ENCODE results near the gene MDM1. TPM values are rescaled to one million over a fixed set of nuclear protein-coding genes. Genes with fewer than 3 reads are reported as not detected.

MDM1 gene
- total RNA-seq, 2 experiments from 2014 or later, result 25.2 to 28.4 TPM

GRCh38 chr12:68334132-68334531, 2.0 kb upstream of the MDM1 start:
- Mint-ChIP-seq H3K4me1 (peaks cover 42% of the 10 kb centered on the region), H3K27me3 (peaks cover 3% of the 10 kb centered on the region), H3K36me3 (ENCODE audit: low read depth) (peaks cover 5% of the 10 kb centered on the region), H3K4me3 (peak overlapping the region; percentile 28), H3K27ac (peak overlapping the region; percentile 78), H3K9me3 (no peaks in the 10 kb centered on the region)
- ChIA-PET CTCF (interaction anchor here (0.5 to 2.0 kb wide), 7 partner anchors 9 to 495 kb away, joined by 3 to 5 read pairs (median 4); no protein-coding TSS in a partner anchor), POLR2A (interaction anchor here (0.6 kb wide), 1 partner anchor 14 kb away, joined by 3 read pairs; no protein-coding TSS in a partner anchor)
- peak; percentile 33 for DNase-seq

DNA sequence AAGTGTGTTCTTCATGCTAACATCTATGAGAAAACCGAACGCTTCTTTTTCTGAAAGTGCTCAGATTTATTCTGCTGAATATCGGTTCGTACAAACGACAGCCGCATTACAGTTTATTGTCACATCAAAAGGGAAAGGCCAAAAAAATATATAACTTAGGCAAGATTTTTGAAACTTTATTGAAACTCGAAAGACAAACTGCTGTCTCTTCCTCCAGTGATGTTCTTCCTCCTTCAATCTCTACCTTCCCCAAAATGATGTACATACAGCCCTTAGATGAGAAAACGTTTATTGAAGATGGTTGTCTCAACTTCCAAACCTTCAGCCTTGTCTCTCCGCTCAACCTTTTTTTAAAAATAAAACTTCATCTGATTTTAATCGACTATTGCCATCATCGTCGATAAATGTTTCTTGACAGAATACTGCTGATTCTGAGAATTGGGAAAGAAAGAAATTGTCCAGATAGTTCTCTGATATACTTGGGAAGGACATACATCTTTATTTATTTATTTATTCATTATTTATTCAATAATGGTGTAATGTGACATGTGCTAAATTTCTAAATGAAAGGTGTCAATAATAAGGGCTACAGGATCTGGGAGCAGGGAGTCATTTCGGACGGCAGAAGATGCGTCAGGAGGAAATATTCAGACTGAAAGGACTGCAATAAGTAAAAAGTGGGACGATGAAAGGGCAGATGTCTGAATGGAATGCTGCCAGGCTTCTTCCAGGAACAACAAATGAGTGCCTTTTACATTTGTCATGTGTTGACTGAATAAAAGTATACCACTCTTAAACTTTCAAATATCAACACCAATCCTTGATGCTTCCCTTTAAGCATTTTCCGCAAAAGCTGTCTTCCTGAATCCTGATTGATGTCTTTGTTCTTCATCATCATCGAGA, 817 bp upstream of the MDM1 start:
- no peak for DNase-seq
- Mint-ChIP-seq H3K27me3 (peaks cover 3% of the 10 kb centered on the region), H3K9me3 (no peaks in the 10 kb centered on the region), H3K4me3 (peak overlapping the region; percentile 87), H3K4me1 (peaks cover 47% of the 10 kb centered on the region), H3K27ac (peak overlapping the region; percentile 85), H3K36me3 (ENCODE audit: low read depth) (peaks cover 9% of the 10 kb centered on the region)
- CTCF ChIA-PET, result interaction anchor here (1.2 kb wide), 1 partner anchor 23 kb away, joined by 3 read pairs; no protein-coding TSS in a partner anchor
- POLR2A ChIA-PET, result no interaction called here

DNA sequence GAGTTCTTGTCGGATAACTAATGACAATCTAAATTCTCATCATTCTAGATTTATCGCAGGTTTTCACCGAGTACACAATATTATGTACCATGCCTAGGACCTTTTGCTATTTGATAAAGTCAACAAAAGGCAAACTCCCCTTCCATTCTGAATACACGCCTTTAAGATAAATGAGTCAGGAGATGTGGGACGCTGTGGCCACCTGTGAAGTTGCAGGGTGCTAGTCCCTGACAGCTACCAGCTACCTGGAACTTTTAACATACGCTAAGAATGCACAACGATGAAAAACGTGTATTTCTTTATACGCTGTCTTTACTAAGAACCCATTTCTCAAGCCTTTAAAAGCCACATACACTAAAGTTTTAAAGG, 678 bp downstream of the MDM1 start:
- peaks cover 3% of the 10 kb centered on the region for H3K27me3 Mint-ChIP-seq
- CTCF ChIA-PET, result interaction anchor here (0.6 to 1.6 kb wide), 3 partner anchors 21 to 274 kb away, joined by 3 read pairs; no protein-coding TSS in a partner anchor
- peak overlapping the region; percentile 81 for H3K27ac Mint-ChIP-seq
- POLR2A ChIA-PET, result interaction anchor here (0.6 kb wide), 1 partner anchor 317 kb away, joined by 6 read pairs; no protein-coding TSS in a partner anchor
- H3K9me3 Mint-ChIP-seq, result no peaks in the 10 kb centered on the region
- peak overlapping the region; percentile 87 for H3K4me3 Mint-ChIP-seq
- H3K4me1 Mint-ChIP-seq, result peaks cover 52% of the 10 kb centered on the region
- DNase-seq, result no peak
- peaks cover 15% of the 10 kb centered on the region for H3K36me3 Mint-ChIP-seq (ENCODE audit: low read depth)

DNA sequence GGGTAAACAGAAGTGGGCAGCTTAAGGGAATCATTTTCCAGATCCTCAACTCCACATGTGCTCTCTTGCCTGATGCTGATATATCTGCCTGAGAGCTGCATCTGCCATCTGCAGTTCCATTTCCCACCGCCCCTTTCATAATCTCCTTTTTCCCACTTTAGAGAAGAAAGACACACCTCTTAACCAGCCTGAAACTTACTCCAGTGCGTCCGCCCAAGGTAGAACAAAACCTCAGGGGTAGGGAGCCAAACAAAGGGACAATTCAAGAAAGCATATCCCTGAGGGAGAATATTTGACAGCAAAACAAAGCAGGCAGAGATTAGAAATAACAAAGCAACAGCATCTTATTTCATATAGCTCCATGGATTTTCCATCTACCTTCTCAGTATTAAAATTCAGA, 4.3 kb downstream of the MDM1 start:
- ChIA-PET CTCF (interaction anchor here (1.1 kb wide), 1 partner anchor 16 kb away, joined by 3 read pairs; no protein-coding TSS in a partner anchor), POLR2A (no interaction called here)
- Mint-ChIP-seq H3K4me3 (no peak overlapping the region), H3K9me3 (no peaks in the 10 kb centered on the region), H3K27ac (no peak overlapping the region), H3K4me1 (peaks cover 38% of the 10 kb centered on the region), H3K36me3 (ENCODE audit: low read depth) (peaks cover 23% of the 10 kb centered on the region), H3K27me3 (no peaks in the 10 kb centered on the region)
- DNase-seq, result no peak

DNA sequence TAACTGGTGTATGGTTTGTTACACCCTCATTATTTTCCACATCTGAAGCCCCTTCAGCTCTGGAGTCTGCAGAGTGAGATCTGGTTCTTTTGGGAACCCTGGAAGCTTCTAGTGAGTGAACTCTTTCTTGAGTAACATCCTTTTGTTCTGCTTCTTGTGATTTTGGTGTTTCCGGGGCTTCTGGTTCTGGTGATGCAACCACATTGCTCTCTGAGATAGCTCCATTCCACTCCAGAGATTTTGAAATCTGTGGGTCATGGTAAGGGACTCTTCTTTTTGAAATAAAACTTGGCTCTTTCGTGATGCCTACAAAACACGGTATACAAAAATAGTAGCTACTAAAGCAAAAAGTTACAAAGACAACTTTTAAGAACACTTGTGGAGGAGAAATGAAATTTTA, 5.4 kb downstream of the MDM1 start:
- Mint-ChIP-seq H3K36me3 (ENCODE audit: low read depth) (peaks cover 23% of the 10 kb centered on the region), H3K27me3 (no peaks in the 10 kb centered on the region), H3K27ac (no peak overlapping the region), H3K9me3 (no peaks in the 10 kb centered on the region), H3K4me1 (peaks cover 31% of the 10 kb centered on the region), H3K4me3 (no peak overlapping the region)
- POLR2A ChIA-PET, result no interaction called here
- no peak for DNase-seq
- CTCF ChIA-PET, result interaction anchor here (1.1 kb wide), 1 partner anchor 15 kb away, joined by 3 read pairs; no protein-coding TSS in a partner anchor

- DNase-seq, result no peak
- Mint-ChIP-seq H3K4me1 (peaks cover 23% of the 10 kb centered on the region), H3K4me3 (no peak overlapping the region), H3K9me3 (no peaks in the 10 kb centered on the region), H3K27ac (no peak overlapping the region), H3K36me3 (ENCODE audit: low read depth) (peaks cover 23% of the 10 kb centered on the region), H3K27me3 (no peaks in the 10 kb centered on the region)
- POLR2A ChIA-PET, result no interaction called here
- CTCF ChIA-PET, result interaction anchor here (4.8 kb wide), 1 partner anchor 102 kb away, joined by 12 read pairs; no protein-coding TSS in a partner anchor
Observed at GRCh38 chr12:68325966-68326365, 6.2 kb downstream of the MDM1 start.

DNA sequence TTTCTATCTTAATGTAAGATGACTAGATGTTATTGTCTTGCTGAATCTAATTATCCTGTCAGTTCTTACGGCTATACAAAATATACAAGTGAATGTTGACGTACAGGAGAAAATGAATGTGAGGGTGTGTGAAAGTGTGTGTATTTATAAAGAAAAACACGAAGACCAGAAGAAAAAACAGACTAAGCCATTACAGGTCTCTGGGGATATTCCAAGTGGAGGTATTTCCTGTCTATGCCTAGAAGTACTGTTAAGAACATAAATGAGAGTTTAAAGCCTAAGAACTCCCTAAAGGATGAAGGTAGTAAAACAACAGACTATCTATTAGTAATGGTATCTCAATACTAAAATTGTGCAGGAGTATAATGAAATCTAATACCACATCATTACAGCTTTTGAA, 7.6 kb downstream of the MDM1 start:
- Mint-ChIP-seq H3K27ac (no peak overlapping the region), H3K36me3 (ENCODE audit: low read depth) (peaks cover 20% of the 10 kb centered on the region), H3K9me3 (no peaks in the 10 kb centered on the region), H3K27me3 (no peaks in the 10 kb centered on the region), H3K4me1 (peaks cover 16% of the 10 kb centered on the region), H3K4me3 (no peak overlapping the region)
- POLR2A ChIA-PET, result no interaction called here
- CTCF ChIA-PET, result interaction anchor here (4.8 kb wide), 1 partner anchor 101 kb away, joined by 12 read pairs; no protein-coding TSS in a partner anchor
- no peak for DNase-seq

GRCh38 chr12:68321140-68321539, 11.0 kb downstream of the MDM1 start:
- ChIA-PET CTCF (interaction anchor here (1.6 to 4.8 kb wide), 2 partner anchors 86 to 97 kb away, joined by 3 to 12 read pairs; no protein-coding TSS in a partner anchor), POLR2A (no interaction called here)
- no peak for DNase-seq
- Mint-ChIP-seq H3K4me3 (no peak overlapping the region), H3K27ac (no peak overlapping the region), H3K36me3 (ENCODE audit: low read depth) (peaks cover 6% of the 10 kb centered on the region), H3K27me3 (no peaks in the 10 kb centered on the region), H3K4me1 (peaks cover under 1% of the 10 kb centered on the region), H3K9me3 (no peaks in the 10 kb centered on the region)

- ChIA-PET CTCF (interaction anchor here (0.5 to 1.6 kb wide), 5 partner anchors 15 to 250 kb away, joined by 3 to 8 read pairs (median 3); no protein-coding TSS in a partner anchor), POLR2A (no interaction called here)
- DNase-seq, result no peak
- Mint-ChIP-seq H3K36me3 (ENCODE audit: low read depth) (peaks cover under 1% of the 10 kb centered on the region), H3K27ac (no peak overlapping the region), H3K4me3 (no peak overlapping the region), H3K4me1 (no peaks in the 10 kb centered on the region), H3K27me3 (no peaks in the 10 kb centered on the region), H3K9me3 (no peaks in the 10 kb centered on the region)
Observed at GRCh38 chr12:68319988-68320623, 12.1 kb downstream of the MDM1 start.

- Mint-ChIP-seq H3K9me3 (no peaks in the 10 kb centered on the region), H3K36me3 (ENCODE audit: low read depth) (peaks cover 7% of the 10 kb centered on the region), H3K4me1 (no peaks in the 10 kb centered on the region), H3K4me3 (no peak overlapping the region), H3K27me3 (no peaks in the 10 kb centered on the region), H3K27ac (no peak overlapping the region)
- DNase-seq, result peak; percentile 69
- CTCF ChIA-PET, result interaction anchor here (0.6 to 1.9 kb wide), 12 partner anchors 12 to 407 kb away, joined by 3 to 7 read pairs (median 3); no protein-coding TSS in a partner anchor
- POLR2A ChIA-PET, result interaction anchor here (0.7 kb wide), 1 partner anchor 520 kb away, joined by 3 read pairs; no protein-coding TSS in a partner anchor
Observed at GRCh38 chr12:68317047-68317667, 15.0 kb downstream of the MDM1 start.

- no peak overlapping the region for H3K4me3 Mint-ChIP-seq
- ChIA-PET POLR2A (no interaction called here), CTCF (interaction anchor here (0.8 kb wide), 1 partner anchor 22 kb away, joined by 3 read pairs; the partner anchor contains the start of gene MDM1)
- H3K27me3 Mint-ChIP-seq, result no peaks in the 10 kb centered on the region
- peaks cover 2% of the 10 kb centered on the region for H3K9me3 Mint-ChIP-seq
- H3K27ac Mint-ChIP-seq, result no peak overlapping the region
- H3K36me3 Mint-ChIP-seq (ENCODE audit: low read depth), result peaks cover 39% of the 10 kb centered on the region
- DNase-seq, result no peak
- peaks cover 11% of the 10 kb centered on the region for H3K4me1 Mint-ChIP-seq
Observed at GRCh38 chr12:68310370-68310769, 21.8 kb downstream of the MDM1 start.

DNA sequence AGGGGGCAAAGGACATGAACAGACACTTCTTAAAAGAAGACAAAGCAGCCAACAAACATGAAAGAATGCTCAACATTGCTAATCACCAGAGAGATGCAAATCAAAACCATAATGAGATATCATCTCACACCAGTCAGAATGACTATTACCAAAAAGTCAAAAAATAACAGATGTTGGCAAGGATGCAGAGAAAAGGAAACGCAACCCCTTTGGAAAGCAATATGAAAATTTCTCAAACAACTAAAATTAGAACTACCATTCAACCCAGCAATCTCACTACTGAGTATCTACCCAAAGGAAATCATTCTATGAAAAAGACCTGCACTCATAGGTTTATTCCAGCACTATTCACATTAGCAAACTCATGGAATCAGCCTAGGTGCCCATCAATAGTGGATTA, 25.6 kb downstream of the MDM1 start:
- DNase-seq, result no peak
- peaks cover 54% of the 10 kb centered on the region for H3K36me3 Mint-ChIP-seq (ENCODE audit: low read depth)
- CTCF ChIA-PET, result no interaction called here
- peaks cover 11% of the 10 kb centered on the region for H3K4me1 Mint-ChIP-seq
- H3K4me3 Mint-ChIP-seq, result no peak overlapping the region
- no peak overlapping the region for H3K27ac Mint-ChIP-seq
- no peaks in the 10 kb centered on the region for H3K27me3 Mint-ChIP-seq
- H3K9me3 Mint-ChIP-seq, result peaks cover 2% of the 10 kb centered on the region
- POLR2A ChIA-PET, result no interaction called here

Data from activated CD4-positive, alpha-beta T cell treated with anti-CD3 and anti-CD28 coated beads, Interleukin-2, amount 10 ng/mL, durations not matched to agents 7 days and 5 days (primary cell).